ENCODE measurements around the gene PLA2G2F.

GRCh38 chr1:20168564-20169491 is 29.7 kb downstream of the PLA2G2F start:
- TF ChIP-seq, protein P1, sequence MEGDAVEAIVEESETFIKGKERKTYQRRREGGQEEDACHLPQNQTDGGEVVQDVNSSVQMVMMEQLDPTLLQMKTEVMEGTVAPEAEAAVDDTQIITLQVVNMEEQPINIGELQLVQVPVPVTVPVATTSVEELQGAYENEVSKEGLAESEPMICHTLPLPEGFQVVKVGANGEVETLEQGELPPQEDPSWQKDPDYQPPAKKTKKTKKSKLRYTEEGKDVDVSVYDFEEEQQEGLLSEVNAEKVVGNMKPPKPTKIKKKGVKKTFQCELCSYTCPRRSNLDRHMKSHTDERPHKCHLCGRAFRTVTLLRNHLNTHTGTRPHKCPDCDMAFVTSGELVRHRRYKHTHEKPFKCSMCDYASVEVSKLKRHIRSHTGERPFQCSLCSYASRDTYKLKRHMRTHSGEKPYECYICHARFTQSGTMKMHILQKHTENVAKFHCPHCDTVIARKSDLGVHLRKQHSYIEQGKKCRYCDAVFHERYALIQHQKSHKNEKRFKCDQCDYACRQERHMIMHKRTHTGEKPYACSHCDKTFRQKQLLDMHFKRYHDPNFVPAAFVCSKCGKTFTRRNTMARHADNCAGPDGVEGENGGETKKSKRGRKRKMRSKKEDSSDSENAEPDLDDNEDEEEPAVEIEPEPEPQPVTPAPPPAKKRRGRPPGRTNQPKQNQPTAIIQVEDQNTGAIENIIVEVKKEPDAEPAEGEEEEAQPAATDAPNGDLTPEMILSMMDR (IDR thresholded peaks at IDR 0.05) = no peak
- TF ChIP-seq POLR2A (IDR thresholded peaks at IDR 0.05) = no peak

Measured in right lobe of liver (tissue), 4 donors.